ENCODE results near the gene C18orf63.

GRCh38 chr18:74397572-74397971 is 81.9 kb downstream of the C18orf63 start:
- TF ChIP-seq CTCF (IDR thresholded peaks at IDR 0.05) = no peak
- no peak for TF ChIP-seq EP300 (IDR thresholded peaks at IDR 0.05)

All from ovary (tissue), 3 donors.